Right atrium auricular region (tissue), 2 donors: ENCODE data around the gene THYN1. TPM values are rescaled to one million over a fixed set of nuclear protein-coding genes. Genes with fewer than 3 reads are reported as not detected.

ENCODE experiments used
- DNase-seq: peaks from one replicate; pipeline ENCODE4 v3.0.0-alpha.2; 2019; ENCODE audit warnings: low spot score
- H3K27ac ChIP-seq, 2 donors: fragments of 200-600 bp; sonication (generic); 1 replicate in 1 of 2; 2 replicates in 1 of 2; pipeline ENCODE4 v1.5.1; 2016 to 2019
- H3K27me3 ChIP-seq, 2 donors: fragments of 200-600 bp; sonication (generic); one replicate each; pipeline versions ENCODE4 v1.5.1 to v1.6.0; 2017 to 2019
- H3K36me3 ChIP-seq: fragments of 200-600 bp; sonication (generic); one replicate; pipeline ENCODE4 v1.5.1; 2016
- H3K4me1 ChIP-seq, 2 donors: fragments of 200-600 bp; sonication (generic); one replicate each; pipeline versions ENCODE4 v1.5.1 to v1.6.0; 2017 to 2019
- H3K4me3 ChIP-seq, 2 donors: fragments of 200-600 bp; sonication (generic); 1 replicate in 1 of 2; 2 replicates in 1 of 2; pipeline ENCODE4 v1.5.1; 2017 to 2019; ENCODE audit warnings: mild to moderate bottlenecking in 1 of 2, moderate library complexity in 1 of 2
- H3K9me3 ChIP-seq, 2 donors: fragments of 200-600 bp; sonication (generic); one replicate each; pipeline ENCODE4 v1.5.1; 2019
- total RNA-seq, 2 donors: library from RNA; depleted of rRNA; stranded (reverse); fragments of >200 nt; gene quantifications; one replicate each; pipeline ENCODE4 v1.1.0, GENCODE V29; 2016
- TF ChIP-seq, protein P1 (sequence below), 2 donors: fragments of 200-600 bp; sonication (generic); IDR thresholded peaks; one replicate each; pipeline ENCODE4 v1.5.1; 2019; ENCODE audit warnings: antibody characterized with exemption in 2 of 2

THYN1 gene
- total RNA-seq, 2 donors from 2014 or later: 35.8 to 47.1 TPM

DNA sequence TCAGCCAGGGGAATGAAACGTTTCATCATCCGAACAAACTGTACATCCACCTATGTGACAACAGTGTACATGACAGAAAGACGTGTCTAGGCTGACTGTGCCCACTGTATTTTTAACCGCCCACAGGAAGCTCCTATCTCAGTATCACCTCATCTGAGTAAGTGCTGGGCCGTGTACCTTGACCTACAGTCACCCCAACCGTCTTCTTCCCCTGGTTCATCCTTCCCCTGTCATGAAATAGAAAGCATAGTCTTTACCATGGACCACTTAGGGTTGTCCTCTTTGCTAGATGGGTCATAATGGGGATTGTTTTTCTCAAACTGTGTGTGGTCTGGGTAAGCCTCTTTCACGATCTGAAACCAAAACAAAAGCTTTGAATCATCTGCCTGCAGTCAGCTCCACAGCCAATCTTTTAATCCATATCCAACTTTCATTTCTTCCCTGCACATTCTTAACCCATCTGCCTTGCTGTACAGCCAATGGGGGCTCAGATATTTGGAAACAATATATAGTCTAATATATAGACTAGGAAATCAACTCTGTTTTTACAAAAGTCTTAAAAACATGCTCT, 4.2 kb downstream of the THYN1 start:
- no peak for DNase-seq
- H3K4me1 ChIP-seq: peaks cover 0 to 14% of the 10 kb centered on the region in 2 donors
- no peak overlapping the region for H3K27ac ChIP-seq
- peaks cover 72% of the 10 kb centered on the region for H3K36me3 ChIP-seq
- H3K4me3 ChIP-seq: no peak overlapping the region
- TF ChIP-seq, protein P1, sequence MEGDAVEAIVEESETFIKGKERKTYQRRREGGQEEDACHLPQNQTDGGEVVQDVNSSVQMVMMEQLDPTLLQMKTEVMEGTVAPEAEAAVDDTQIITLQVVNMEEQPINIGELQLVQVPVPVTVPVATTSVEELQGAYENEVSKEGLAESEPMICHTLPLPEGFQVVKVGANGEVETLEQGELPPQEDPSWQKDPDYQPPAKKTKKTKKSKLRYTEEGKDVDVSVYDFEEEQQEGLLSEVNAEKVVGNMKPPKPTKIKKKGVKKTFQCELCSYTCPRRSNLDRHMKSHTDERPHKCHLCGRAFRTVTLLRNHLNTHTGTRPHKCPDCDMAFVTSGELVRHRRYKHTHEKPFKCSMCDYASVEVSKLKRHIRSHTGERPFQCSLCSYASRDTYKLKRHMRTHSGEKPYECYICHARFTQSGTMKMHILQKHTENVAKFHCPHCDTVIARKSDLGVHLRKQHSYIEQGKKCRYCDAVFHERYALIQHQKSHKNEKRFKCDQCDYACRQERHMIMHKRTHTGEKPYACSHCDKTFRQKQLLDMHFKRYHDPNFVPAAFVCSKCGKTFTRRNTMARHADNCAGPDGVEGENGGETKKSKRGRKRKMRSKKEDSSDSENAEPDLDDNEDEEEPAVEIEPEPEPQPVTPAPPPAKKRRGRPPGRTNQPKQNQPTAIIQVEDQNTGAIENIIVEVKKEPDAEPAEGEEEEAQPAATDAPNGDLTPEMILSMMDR (IDR thresholded peaks at IDR 0.05): no peak
- no peaks in the 10 kb centered on the region for H3K9me3 ChIP-seq
- no peaks in the 10 kb centered on the region for H3K27me3 ChIP-seq

DNA sequence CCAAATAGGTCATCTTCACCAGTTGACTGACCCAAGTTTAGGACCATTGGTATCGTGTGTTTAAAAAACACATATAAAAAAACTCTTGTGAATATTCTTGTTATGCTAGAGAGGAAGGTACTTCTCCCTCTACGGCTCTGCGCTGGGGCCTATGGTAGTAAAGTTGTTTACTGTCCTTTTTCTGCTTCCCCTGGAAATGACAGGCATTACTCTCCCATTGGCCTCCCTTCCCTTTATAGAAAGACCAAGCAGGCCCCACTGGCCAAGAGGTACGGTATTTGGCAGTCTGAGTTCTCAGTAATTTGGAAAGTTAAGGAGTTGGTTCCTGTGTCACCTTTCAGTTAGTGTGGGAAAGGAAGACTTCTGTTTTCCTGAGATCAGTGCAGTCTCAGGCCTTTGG, 6.5 kb downstream of the THYN1 start:
- DNase-seq: no peak
- TF ChIP-seq, protein P1 (IDR thresholded peaks at IDR 0.05): no peak
- H3K4me1 ChIP-seq: peaks cover 0 to 1% of the 10 kb centered on the region in 2 donors
- H3K27ac ChIP-seq: no peak overlapping the region
- no peaks in the 10 kb centered on the region for H3K27me3 ChIP-seq
- H3K4me3 ChIP-seq: no peak overlapping the region
- peaks cover 94% of the 10 kb centered on the region for H3K36me3 ChIP-seq
- no peaks in the 10 kb centered on the region for H3K9me3 ChIP-seq

GRCh38 chr11:134246100-134246499, 7.1 kb downstream of the THYN1 start:
- Histone ChIP-seq H3K9me3 (no peaks in the 10 kb centered on the region), H3K36me3 (peaks cover 96% of the 10 kb centered on the region), H3K27me3 (no peaks in the 10 kb centered on the region), H3K27ac (no peak overlapping the region), H3K4me3 (no peak overlapping the region), H3K4me1 (no peaks in the 10 kb centered on the region)
- no peak for DNase-seq
- TF ChIP-seq, protein P1 (IDR thresholded peaks at IDR 0.05): no peak

DNA sequence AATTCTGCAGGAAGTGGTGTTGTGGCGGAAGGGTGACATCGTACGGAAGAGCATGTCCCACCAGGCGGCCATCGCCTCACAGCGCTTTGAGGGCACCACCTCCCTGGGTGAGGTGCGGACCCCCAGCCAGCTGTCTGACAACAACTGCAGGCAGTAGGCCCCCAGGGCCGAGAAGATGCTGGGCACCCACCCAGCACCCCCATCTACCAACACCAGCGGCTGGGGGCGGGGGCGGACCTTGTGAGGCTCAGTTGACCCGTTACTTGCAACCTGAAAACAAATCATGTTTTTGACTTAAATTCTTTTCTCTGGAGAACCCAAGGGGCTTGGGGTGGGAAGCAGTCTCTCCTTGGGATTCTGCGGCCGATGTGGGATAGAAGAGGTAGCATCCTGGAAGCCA, 7.7 kb downstream of the THYN1 start:
- DNase-seq: no peak
- H3K36me3 ChIP-seq: peaks cover 96% of the 10 kb centered on the region
- TF ChIP-seq, protein P1 (IDR thresholded peaks at IDR 0.05): no peak

GRCh38 chr11:134244593-134244992, 8.6 kb downstream of the THYN1 start:
- Histone ChIP-seq H3K27ac (no peak overlapping the region), H3K36me3 (peaks cover 95% of the 10 kb centered on the region), H3K27me3 (no peaks in the 10 kb centered on the region), H3K4me1 (no peaks in the 10 kb centered on the region), H3K9me3 (no peaks in the 10 kb centered on the region), H3K4me3 (no peak overlapping the region)
- no peak for DNase-seq
- TF ChIP-seq, protein P1 (IDR thresholded peaks at IDR 0.05): peak; percentile 17 to 50

More for the DNA sequence above, 7.7 kb downstream of the THYN1 start:
- no peak overlapping the region for H3K27ac ChIP-seq
- no peaks in the 10 kb centered on the region for H3K4me1 ChIP-seq
- no peaks in the 10 kb centered on the region for H3K9me3 ChIP-seq
- no peak overlapping the region for H3K4me3 ChIP-seq
- no peaks in the 10 kb centered on the region for H3K27me3 ChIP-seq

- Histone ChIP-seq H3K9me3 (no peaks in the 10 kb centered on the region), H3K27me3 (no peaks in the 10 kb centered on the region), H3K27ac (no peak overlapping the region), H3K36me3 (peaks cover 92% of the 10 kb centered on the region), H3K4me3 (no peak overlapping the region), H3K4me1 (no peaks in the 10 kb centered on the region)
- no peak for DNase-seq
- TF ChIP-seq, protein P1 (IDR thresholded peaks at IDR 0.05): no peak
These were observed 9.2 kb downstream of the THYN1 start for GRCh38 chr11:134243913-134244312.
